Endodermal cell (in vitro differentiated cells): ENCODE data around the gene SNCAIP. TPM values are rescaled to one million over a fixed set of nuclear protein-coding genes. Genes with fewer than 3 reads are reported as not detected.

ENCODE experiments used
- DNase-seq: peaks from one replicate; pipeline ENCODE4 v3.0.0-alpha.2; 2017
- H3K27ac ChIP-seq: 2 replicates; pipeline ENCODE4 v1.5.1; 2013; ENCODE audit warnings: mild to moderate bottlenecking, low read depth, low read length, moderate library complexity
- H3K27me3 ChIP-seq: 2 replicates; pipeline ENCODE4 v1.6.1; 2013; ENCODE audit warnings: mild to moderate bottlenecking, low read length, moderate library complexity; ENCODE audit not compliant: insufficient read depth, control insufficient read depth, poor library complexity, severe bottlenecking
- H3K36me3 ChIP-seq: 2 replicates; pipeline ENCODE4 v1.7.0; 2013; ENCODE audit warnings: mild to moderate bottlenecking, low read length, moderate library complexity; ENCODE audit not compliant: control insufficient read depth, insufficient read depth
- H3K4me1 ChIP-seq: one replicate; pipeline ENCODE4 v1.7.0; 2013; ENCODE audit warnings: low read length; ENCODE audit not compliant: control insufficient read depth, insufficient read depth
- H3K4me3 ChIP-seq: 2 replicates; pipeline ENCODE4 v1.5.1; 2013; ENCODE audit warnings: mild to moderate bottlenecking, low read length, moderate library complexity
- H3K9ac ChIP-seq: 2 replicates; pipeline ENCODE4 v1.6.1; 2013; ENCODE audit warnings: mild to moderate bottlenecking, low read length, moderate library complexity; ENCODE audit not compliant: poor library complexity, severe bottlenecking; ENCODE audit errors: extremely low read depth
- H3K9me3 ChIP-seq: 2 replicates; pipeline ENCODE4 v1.6.1; 2013; ENCODE audit warnings: mild to moderate bottlenecking, low read length, moderate library complexity; ENCODE audit not compliant: control insufficient read depth
- H3K27ac Mint-ChIP-seq: 2 replicates; pipeline ENCODE4 v1.8.0; 2020; ENCODE audit warnings: mixed read lengths
- H3K27me3 Mint-ChIP-seq: 2 replicates; pipeline ENCODE4 v1.8.0; 2021; ENCODE audit warnings: mild to moderate bottlenecking, mixed read lengths; ENCODE audit not compliant: insufficient read depth
- H3K36me3 Mint-ChIP-seq: 2 replicates; pipeline ENCODE4 v1.8.0; 2020; ENCODE audit warnings: low read depth, mixed read lengths
- H3K4me1 Mint-ChIP-seq: 2 replicates; pipeline ENCODE4 v1.8.0; 2020; ENCODE audit warnings: mixed read lengths
- H3K4me3 Mint-ChIP-seq: 2 replicates; pipeline ENCODE4 v1.8.0; 2020; ENCODE audit warnings: mild to moderate bottlenecking, moderate library complexity, mixed read lengths
- H3K9me3 Mint-ChIP-seq: 2 replicates; pipeline ENCODE4 v1.8.0; 2020; ENCODE audit warnings: mild to moderate bottlenecking, mixed read lengths
- CTCF ChIP-seq: fragments of 200-600 bp; sonication (generic); conservative IDR thresholded peaks from 2 replicates; pipeline ENCODE4 v1.5.0; 2021; ENCODE audit warnings: antibody characterized with exemption, mild to moderate bottlenecking
- WGBS, 2 experiments: methylation state at CpG; one replicate each; pipeline versions ENCODE4 v1.1.5 to v1.1.7; 2013; ENCODE audit warnings: missing lambda C conversion rate in 2 of 2, mixed read lengths in 1 of 2; ENCODE audit not compliant: insufficient coverage in 1 of 2, insufficient read length in 1 of 2; 5-methylcytosine and 5-hydroxymethylcytosine counted together
- total RNA-seq, 2 donors: library from RNA; stranded (reverse); fragmentation: NEBNext Ultra II Directional in 1 of 2; extraction: Animal tissue kit (Norgen Biotek cat#: 25700) in 1 of 2; gene quantifications; 2 replicates in 1 of 2; 3 replicates in 1 of 2; pipeline ENCODE4 v1.2.1, GENCODE V29; 2021

The SNCAIP gene
- total RNA-seq, 2 donors from 2014 or later, result 1.4 to 2.1 TPM

GRCh38 chr5:122362361-122362760 is 50.3 kb downstream of the SNCAIP start:
- Histone ChIP-seq H3K27ac (no peak overlapping the region), H3K27me3 (no peaks in the 10 kb centered on the region), H3K36me3 (no peaks in the 10 kb centered on the region), H3K4me3 (no peak overlapping the region), H3K9ac (no peak overlapping the region), H3K4me1 (no peaks in the 10 kb centered on the region), H3K9me3 (no peaks in the 10 kb centered on the region)
- Mint-ChIP-seq H3K4me3 (no peak overlapping the region), H3K36me3 (no peaks in the 10 kb centered on the region), H3K4me1 (peaks cover 7% of the 10 kb centered on the region), H3K9me3 (no peaks in the 10 kb centered on the region), H3K27me3 (no peaks in the 10 kb centered on the region), H3K27ac (no peak overlapping the region)
- WGBS, 2 experiments, result 80 to 89% methylated on average over 3 to 4 of the region's 4 CpGs
- TF ChIP-seq CTCF, result no peak
- no peak for DNase-seq

- Mint-ChIP-seq H3K36me3 (no peaks in the 10 kb centered on the region), H3K27ac (no peak overlapping the region), H3K4me3 (no peak overlapping the region), H3K4me1 (peaks cover 7% of the 10 kb centered on the region), H3K9me3 (no peaks in the 10 kb centered on the region), H3K27me3 (no peaks in the 10 kb centered on the region)
- Histone ChIP-seq H3K27ac (no peak overlapping the region), H3K9me3 (no peaks in the 10 kb centered on the region), H3K4me3 (no peak overlapping the region), H3K9ac (no peak overlapping the region), H3K4me1 (no peaks in the 10 kb centered on the region), H3K36me3 (no peaks in the 10 kb centered on the region), H3K27me3 (no peaks in the 10 kb centered on the region)
- no peak for DNase-seq
- TF ChIP-seq CTCF, result no peak
- 92% methylated on average over 1 of the region's 1 CpG; no CpG with 5 or more reads in 1 of the 2 experiments for WGBS, 2 experiments
Measured at GRCh38 chr5:122363623-122364022, 51.6 kb downstream of the SNCAIP start.

GRCh38 chr5:122366501-122366900 is 54.5 kb downstream of the SNCAIP start:
- H3K27me3 Mint-ChIP-seq, result no peaks in the 10 kb centered on the region
- DNase-seq, result no peak
- no peaks in the 10 kb centered on the region for H3K36me3 Mint-ChIP-seq
- no peaks in the 10 kb centered on the region for H3K36me3 ChIP-seq
- TF ChIP-seq CTCF, result no peak
- H3K4me3 ChIP-seq, result no peak overlapping the region
- H3K4me1 Mint-ChIP-seq, result peaks cover 16% of the 10 kb centered on the region
- no peaks in the 10 kb centered on the region for H3K9me3 ChIP-seq
- no peak overlapping the region for H3K9ac ChIP-seq
- H3K4me3 Mint-ChIP-seq, result no peak overlapping the region
- H3K27me3 ChIP-seq, result no peaks in the 10 kb centered on the region
- 95 to 100% methylated on average over 3 of the region's 3 CpGs for WGBS, 2 experiments
- H3K27ac ChIP-seq, result no peak overlapping the region
- no peaks in the 10 kb centered on the region for H3K4me1 ChIP-seq
- no peaks in the 10 kb centered on the region for H3K9me3 Mint-ChIP-seq
- H3K27ac Mint-ChIP-seq, result no peak overlapping the region
